NCI-H526 treated with DMSO at 0.1 percent for 48 hours (cell line): ENCODE measurements around the gene SLC22A15.
A peak's percentile ranks its signal among the peaks of the same experiment; 100 is the strongest.
"Not testable (repeated sequence)": the region's sequence is repeated elsewhere in the genome, so short reads cannot be mapped to it uniquely, and the experiment has no call there.

ENCODE experiments used
- DNase-seq: peaks from one replicate; lab custom pipeline; 2025; lab: John Stamatoyannopoulos, UW

Gene SLC22A15

GRCh38 chr1:116033322-116033721, 57.0 kb downstream of the SLC22A15 start:
- peak; percentile 76 for DNase-seq

GRCh38 chr1:116036255-116036654, 59.9 kb downstream of the SLC22A15 start:
- no peak for DNase-seq

GRCh38 chr1:116038679-116039078, 62.4 kb downstream of the SLC22A15 start:
- no peak for DNase-seq

- DNase-seq = no peak
Measured at GRCh38 chr1:116044071-116044470, 67.8 kb downstream of the SLC22A15 start.

- DNase-seq = not testable (repeated sequence)
Measured at GRCh38 chr1:116046933-116047332, 70.6 kb downstream of the SLC22A15 start.

- DNase-seq = not testable (repeated sequence)
Measured at GRCh38 chr1:116051896-116052295, 75.6 kb downstream of the SLC22A15 start.

GRCh38 chr1:116062201-116062600, 85.9 kb downstream of the SLC22A15 start:
- no peak for DNase-seq

GRCh38 chr1:116064616-116065015, 88.3 kb downstream of the SLC22A15 start:
- no peak for DNase-seq

- no peak for DNase-seq
Measured at GRCh38 chr1:116066868-116067565, 90.7 kb downstream of the SLC22A15 start.

GRCh38 chr1:116067566-116067890, 91.2 kb downstream of the SLC22A15 start:
- no peak for DNase-seq

- no peak for DNase-seq
Measured at GRCh38 chr1:116075575-116075974, 99.3 kb downstream of the SLC22A15 start.

- DNase-seq = no peak
Measured at GRCh38 chr1:116075990-116076389, 99.7 kb downstream of the SLC22A15 start.

- no peak for DNase-seq
Measured at GRCh38 chr1:116076831-116077230, 100.5 kb downstream of the SLC22A15 start.

GRCh38 chr1:116078699-116079223, 102.4 kb downstream of the SLC22A15 start:
- DNase-seq = no peak

GRCh38 chr1:116087628-116088027, 111.3 kb downstream of the SLC22A15 start:
- DNase-seq = no peak

GRCh38 chr1:116089870-116090269, 113.6 kb downstream of the SLC22A15 start:
- no peak for DNase-seq

- DNase-seq = no peak
Measured at GRCh38 chr1:116091083-116091482, 114.8 kb downstream of the SLC22A15 start.

GRCh38 chr1:116092752-116093489, 116.6 kb downstream of the SLC22A15 start:
- DNase-seq = no peak

GRCh38 chr1:116095027-116095426, 118.7 kb downstream of the SLC22A15 start:
- no peak for DNase-seq

GRCh38 chr1:116096013-116096618, 119.8 kb downstream of the SLC22A15 start:
- DNase-seq = no peak

GRCh38 chr1:116097626-116098025, 121.3 kb downstream of the SLC22A15 start:
- no peak for DNase-seq

GRCh38 chr1:116099379-116099778, 123.1 kb downstream of the SLC22A15 start:
- no peak for DNase-seq

- DNase-seq = no peak
Measured at GRCh38 chr1:116099919-116100318, 123.6 kb downstream of the SLC22A15 start.
